ENCODE measurements around the gene ARHGAP11B.
"Not testable (repeated sequence)": the region's sequence is repeated elsewhere in the genome, so short reads cannot be mapped to it uniquely, and the experiment has no call there.

Gene ARHGAP11B
- long read RNA-seq, donor 1 = 0 reads
- long read RNA-seq, donor 2 = 0 reads
- long read RNA-seq, donor 3 = 0 reads
- long read RNA-seq, donor 4, partial matches to known transcripts = 0 of 1 reads
- long read RNA-seq, donor 4, other reads (novel, unspliced or antisense) = 0 of 1 reads

DNA sequence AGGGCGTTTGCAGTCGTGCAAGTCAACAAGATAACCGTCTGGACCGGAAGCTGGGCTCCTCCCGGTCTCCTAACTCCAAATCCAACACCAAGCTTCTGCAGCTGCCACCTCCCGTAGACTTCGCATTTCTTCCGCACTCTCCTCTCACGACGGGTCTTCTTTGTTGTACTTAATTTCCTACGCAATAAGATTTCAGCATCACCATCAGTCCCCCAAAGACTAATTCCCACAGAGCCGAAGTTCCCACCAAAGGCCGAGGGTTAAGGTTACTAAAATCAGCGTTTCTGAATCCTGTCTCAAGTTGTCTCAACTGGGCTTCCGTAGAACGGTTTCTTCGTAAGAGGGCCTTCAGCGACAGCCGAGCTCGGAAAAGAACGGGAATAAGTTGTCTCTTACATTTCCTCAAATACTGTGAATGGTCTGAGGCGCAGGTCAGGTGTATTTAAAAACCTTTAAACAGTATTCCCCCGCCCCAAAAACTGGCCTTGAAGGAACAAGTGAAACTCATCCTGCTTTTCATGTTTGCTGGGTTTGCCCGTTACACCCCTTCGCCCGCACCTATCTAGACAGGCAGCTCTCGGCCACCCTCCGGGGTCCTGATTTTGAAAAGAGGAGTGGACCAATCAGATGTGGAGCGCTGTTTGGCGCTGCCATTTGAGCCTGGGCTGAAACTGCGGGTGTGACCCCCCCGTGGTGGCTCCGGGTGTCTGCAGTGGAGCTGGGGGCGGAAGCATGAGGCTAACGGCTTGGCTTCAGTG lies at the start of gene ARHGAP11B:
TSS of gene ARHGAP11B (plus strand) at position 693 of the 758 bp plus-strand sequence.
- 0% methylated on average over 20 of the region's 35 CpGs for WGBS (ENCODE audit: insufficient coverage)
- H3K9me3 ChIP-seq (ENCODE audit: control insufficient read depth, insufficient read depth, low read length); H3K4me1 ChIP-seq (ENCODE audit: control insufficient read depth, insufficient read depth, low read length); H3K36me3 ChIP-seq (ENCODE audit: control insufficient read depth, insufficient read depth, low read length); H3K27me3 ChIP-seq (ENCODE audit: control insufficient read depth, insufficient read depth, low read length): not testable (repeated sequence)
- H3K4me3 ChIP-seq (ENCODE audit: low read depth, low read length) = peak within 1 kb of the TSS; percentile 62
- H3K27ac ChIP-seq (ENCODE audit: low read depth, low read length) = peak within 1 kb of the TSS; percentile 94
- peak; percentile 95 to 100 (median 98) for DNase-seq (ENCODE audit: low read depth in 4 of 6, low spot score in 6 of 6)

DNA sequence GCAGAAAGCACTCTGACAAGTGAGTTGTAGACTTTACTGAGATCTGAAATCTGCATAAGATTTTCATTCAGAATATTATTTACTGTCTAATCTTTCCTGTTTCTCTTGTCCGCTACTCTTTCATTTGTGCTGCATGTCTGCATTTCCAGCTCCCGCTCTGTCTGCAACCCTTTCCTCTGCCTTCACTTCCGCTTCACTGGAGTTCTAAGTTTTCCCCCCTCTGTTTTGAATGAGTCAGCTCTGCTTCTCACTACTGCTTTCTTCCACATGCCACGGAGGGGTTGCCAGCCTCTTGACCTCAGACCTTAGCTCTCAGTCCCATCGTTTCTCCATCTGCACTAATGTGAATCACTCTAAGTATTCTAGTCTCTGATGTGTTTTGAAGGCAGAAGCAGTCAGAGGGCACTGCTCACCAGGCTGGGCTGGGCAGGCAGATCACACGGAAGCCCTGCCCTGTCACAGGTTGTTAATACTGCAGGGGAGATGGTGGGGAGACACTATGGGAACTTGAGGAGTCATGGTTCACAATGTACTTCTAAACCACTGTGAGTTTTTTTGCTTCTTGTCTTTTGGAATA lies 46.4 kb upstream of the ARHGAP11B start:
- not testable (repeated sequence) for H3K9me3 ChIP-seq (ENCODE audit: control insufficient read depth, insufficient read depth, low read length); H3K4me1 ChIP-seq (ENCODE audit: control insufficient read depth, insufficient read depth, low read length); H3K4me3 ChIP-seq (ENCODE audit: low read depth, low read length); H3K27ac ChIP-seq (ENCODE audit: low read depth, low read length); H3K36me3 ChIP-seq (ENCODE audit: control insufficient read depth, insufficient read depth, low read length); DNase-seq (ENCODE audit: low read depth in 4 of 6, low spot score in 6 of 6); H3K27me3 ChIP-seq (ENCODE audit: control insufficient read depth, insufficient read depth, low read length)
- no CpG with 5 or more reads among the region's 6 CpGs for WGBS (ENCODE audit: insufficient coverage)

DNA sequence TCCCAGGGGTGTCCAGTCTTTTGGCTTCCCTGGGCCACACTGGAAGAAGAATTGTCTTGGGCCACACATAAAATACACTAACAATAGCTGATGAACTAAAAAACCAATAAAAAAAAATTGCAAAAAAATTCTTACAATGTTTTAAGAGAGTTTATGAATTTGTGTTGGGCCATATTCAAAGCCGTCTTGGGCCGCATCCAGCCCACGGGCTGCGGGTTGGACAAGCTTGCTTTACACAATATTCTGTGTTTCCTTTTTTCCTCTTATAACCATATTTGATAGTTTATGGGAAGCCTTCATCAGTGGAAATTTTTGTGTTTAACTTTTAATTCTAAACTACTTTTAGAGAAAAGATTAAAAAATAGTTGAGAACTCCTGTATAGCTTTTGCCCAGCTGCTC lies 45.2 kb upstream of the ARHGAP11B start:
- H3K9me3 ChIP-seq (ENCODE audit: control insufficient read depth, insufficient read depth, low read length); H3K27ac ChIP-seq (ENCODE audit: low read depth, low read length); DNase-seq (ENCODE audit: low read depth in 4 of 6, low spot score in 6 of 6); H3K27me3 ChIP-seq (ENCODE audit: control insufficient read depth, insufficient read depth, low read length); H3K4me3 ChIP-seq (ENCODE audit: low read depth, low read length); H3K36me3 ChIP-seq (ENCODE audit: control insufficient read depth, insufficient read depth, low read length); H3K4me1 ChIP-seq (ENCODE audit: control insufficient read depth, insufficient read depth, low read length): not testable (repeated sequence)
- no CpG with 5 or more reads among the region's 4 CpGs for WGBS (ENCODE audit: insufficient coverage)

DNA sequence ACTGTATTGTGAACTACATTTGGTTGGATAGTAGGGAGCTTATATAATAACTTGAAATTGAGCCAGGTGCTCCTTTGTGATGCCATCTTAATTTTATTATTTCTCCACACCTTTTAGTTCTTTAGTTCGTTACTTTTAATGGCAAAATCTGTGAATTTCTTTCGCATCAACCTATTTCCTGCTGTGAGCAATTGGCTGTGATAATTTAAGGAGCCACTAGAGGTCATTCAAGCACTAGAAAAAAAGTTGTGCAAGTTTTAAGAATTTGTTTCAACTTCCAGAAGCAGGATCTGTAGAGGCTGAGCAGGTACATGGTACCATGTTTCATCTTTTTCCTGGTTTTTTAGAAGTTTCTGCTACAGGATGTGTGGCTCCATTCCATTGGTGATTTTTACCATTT lies 27.0 kb upstream of the ARHGAP11B start:
- DNase-seq (ENCODE audit: low read depth in 4 of 6, low spot score in 6 of 6); H3K36me3 ChIP-seq (ENCODE audit: control insufficient read depth, insufficient read depth, low read length); H3K4me1 ChIP-seq (ENCODE audit: control insufficient read depth, insufficient read depth, low read length); H3K9me3 ChIP-seq (ENCODE audit: control insufficient read depth, insufficient read depth, low read length); H3K4me3 ChIP-seq (ENCODE audit: low read depth, low read length); H3K27me3 ChIP-seq (ENCODE audit: control insufficient read depth, insufficient read depth, low read length); H3K27ac ChIP-seq (ENCODE audit: low read depth, low read length): not testable (repeated sequence)
- WGBS (ENCODE audit: insufficient coverage) = no CpG with 5 or more reads among the region's 2 CpGs

DNA sequence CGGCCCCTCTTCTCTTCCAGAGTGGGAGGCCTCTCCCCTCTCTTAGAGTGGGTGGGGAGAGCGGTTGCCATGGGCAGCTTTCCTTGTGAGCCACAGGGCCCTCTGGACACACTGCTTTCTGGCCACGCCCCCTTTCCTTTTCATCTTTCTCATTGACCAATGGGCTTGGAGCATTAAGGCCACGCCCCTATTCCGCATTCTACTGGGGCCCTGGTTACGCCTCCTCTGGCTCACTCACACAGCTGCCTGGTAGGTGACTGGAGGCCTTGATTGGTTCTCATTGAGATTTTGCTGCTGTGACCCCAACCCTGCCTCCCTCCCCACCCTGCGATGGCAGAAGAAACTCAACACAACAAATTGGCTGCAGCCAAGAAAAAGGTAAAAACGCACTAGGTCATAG lies 22.1 kb upstream of the ARHGAP11B start, which contains the start of gene GOLGA8H:
TSS of gene GOLGA8H (plus strand) at position 233 of the 400 bp plus-strand sequence. CDS start at position 331, 98 bp downstream.
- DNase-seq (ENCODE audit: low read depth in 4 of 6, low spot score in 6 of 6); H3K27me3 ChIP-seq (ENCODE audit: control insufficient read depth, insufficient read depth, low read length): not testable (repeated sequence)

DNA sequence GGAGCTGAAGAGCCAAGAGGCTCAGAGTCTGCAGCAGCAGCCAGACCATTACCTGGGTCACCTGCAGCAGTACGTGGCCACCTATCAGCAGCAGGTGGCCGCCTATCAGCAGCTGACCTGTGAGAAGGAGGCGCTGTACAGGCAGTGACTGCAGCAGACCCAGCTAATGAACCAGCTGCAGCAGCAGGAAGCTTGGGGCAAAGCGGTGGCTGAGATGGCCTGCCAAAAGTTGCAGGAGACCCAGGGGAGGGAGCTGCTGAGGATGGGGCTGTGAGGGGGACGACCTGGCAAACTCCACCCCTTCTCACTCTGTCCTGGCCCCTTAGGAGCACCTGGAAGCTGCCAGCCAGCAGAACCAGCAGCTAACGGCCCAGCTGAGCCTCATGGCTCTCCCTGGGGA lies 13.7 kb upstream of the ARHGAP11B start:
- DNase-seq (ENCODE audit: low read depth in 4 of 6, low spot score in 6 of 6); H3K4me3 ChIP-seq (ENCODE audit: low read depth, low read length); H3K27me3 ChIP-seq (ENCODE audit: control insufficient read depth, insufficient read depth, low read length); H3K9me3 ChIP-seq (ENCODE audit: control insufficient read depth, insufficient read depth, low read length); H3K27ac ChIP-seq (ENCODE audit: low read depth, low read length); H3K4me1 ChIP-seq (ENCODE audit: control insufficient read depth, insufficient read depth, low read length); H3K36me3 ChIP-seq (ENCODE audit: control insufficient read depth, insufficient read depth, low read length): not testable (repeated sequence)
- no CpG with 5 or more reads among the region's 6 CpGs for WGBS (ENCODE audit: insufficient coverage)

More for the DNA sequence above, 22.1 kb upstream of the ARHGAP11B start, which contains the start of gene GOLGA8H:
- H3K4me1 ChIP-seq (ENCODE audit: control insufficient read depth, insufficient read depth, low read length); H3K36me3 ChIP-seq (ENCODE audit: control insufficient read depth, insufficient read depth, low read length); H3K27ac ChIP-seq (ENCODE audit: low read depth, low read length); H3K9me3 ChIP-seq (ENCODE audit: control insufficient read depth, insufficient read depth, low read length); H3K4me3 ChIP-seq (ENCODE audit: low read depth, low read length): not testable (repeated sequence)
- no CpG with 5 or more reads among the region's 8 CpGs for WGBS (ENCODE audit: insufficient coverage)

DNA sequence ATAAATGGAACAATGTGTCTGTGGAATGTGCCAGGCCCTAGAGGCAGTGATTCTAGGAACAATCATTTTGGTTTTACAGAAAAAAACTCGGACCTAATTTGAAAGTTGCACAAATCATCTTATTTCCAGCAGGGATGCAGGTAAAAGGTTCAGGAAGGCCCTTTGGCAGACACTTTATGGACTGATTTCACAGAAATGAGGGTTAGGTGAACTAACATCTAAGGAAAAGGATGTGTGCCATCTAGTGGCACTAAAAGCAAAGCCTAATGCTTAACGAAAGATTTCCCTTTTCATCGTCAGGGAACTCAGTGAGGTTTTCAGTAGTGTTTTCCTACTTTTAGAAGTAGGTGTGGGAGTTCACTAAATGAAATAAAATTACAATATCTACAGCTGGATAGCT lies 4.6 kb upstream of the ARHGAP11B start:
- not testable (repeated sequence) for H3K27ac ChIP-seq (ENCODE audit: low read depth, low read length); H3K27me3 ChIP-seq (ENCODE audit: control insufficient read depth, insufficient read depth, low read length); H3K4me1 ChIP-seq (ENCODE audit: control insufficient read depth, insufficient read depth, low read length); H3K9me3 ChIP-seq (ENCODE audit: control insufficient read depth, insufficient read depth, low read length); H3K36me3 ChIP-seq (ENCODE audit: control insufficient read depth, insufficient read depth, low read length); H3K4me3 ChIP-seq (ENCODE audit: low read depth, low read length)
- DNase-seq (ENCODE audit: low read depth in 4 of 6, low spot score in 6 of 6) = peak in 2 of 6 donors; percentile 3 to 78
- WGBS (ENCODE audit: insufficient coverage) = no CpG with 5 or more reads among the region's 3 CpGs

DNA sequence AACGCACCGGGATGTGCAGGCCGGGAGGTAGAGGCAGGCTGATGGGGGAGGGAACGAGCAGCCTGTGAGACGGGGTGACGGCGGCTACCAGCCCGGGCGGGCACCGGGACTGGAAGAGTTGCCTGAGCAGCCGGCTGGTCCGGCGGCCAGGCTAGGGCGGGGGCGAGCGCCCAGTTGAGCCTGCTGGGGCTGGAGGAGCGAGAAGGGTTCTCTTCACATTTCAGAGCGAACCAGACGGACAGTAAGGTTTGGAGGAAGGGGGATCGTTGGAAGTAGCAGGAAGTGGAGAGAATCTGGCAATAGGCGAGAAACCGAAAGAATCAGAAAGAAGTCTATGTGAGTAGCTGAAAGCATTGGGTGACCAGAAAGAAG lies 252 bp downstream of the ARHGAP11B start:
- peak overlapping the region; percentile 62 for H3K4me3 ChIP-seq (ENCODE audit: low read depth, low read length)
- peak overlapping the region; percentile 94 for H3K27ac ChIP-seq (ENCODE audit: low read depth, low read length)
- H3K9me3 ChIP-seq (ENCODE audit: control insufficient read depth, insufficient read depth, low read length); H3K27me3 ChIP-seq (ENCODE audit: control insufficient read depth, insufficient read depth, low read length); H3K36me3 ChIP-seq (ENCODE audit: control insufficient read depth, insufficient read depth, low read length); H3K4me1 ChIP-seq (ENCODE audit: control insufficient read depth, insufficient read depth, low read length): not testable (repeated sequence)
- 0% methylated on average over 6 of the region's 22 CpGs for WGBS (ENCODE audit: insufficient coverage)
- peak in 3 of 6 donors; percentile 4 to 29 (median 4) for DNase-seq (ENCODE audit: low read depth in 4 of 6, low spot score in 6 of 6)

DNA sequence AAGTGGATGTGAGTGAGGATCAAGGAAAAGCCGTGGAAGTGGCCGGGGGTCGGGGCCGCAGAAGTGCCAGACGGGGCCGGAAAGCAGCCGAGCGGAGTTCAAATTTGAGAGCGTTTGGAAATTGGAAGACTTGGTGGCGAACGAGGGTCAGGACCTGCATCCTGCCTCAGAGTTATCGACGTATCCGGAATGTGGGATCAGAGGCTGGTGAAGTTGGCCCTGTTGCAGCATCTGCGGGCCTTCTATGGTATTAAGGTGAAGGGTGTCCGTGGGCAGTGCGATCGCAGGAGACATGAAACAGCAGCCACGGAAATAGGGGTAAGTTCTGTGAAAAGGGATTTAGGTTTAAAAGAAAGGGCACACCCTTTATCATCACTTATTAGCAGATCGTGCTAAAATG lies 704 bp downstream of the ARHGAP11B start:
- H3K27me3 ChIP-seq (ENCODE audit: control insufficient read depth, insufficient read depth, low read length); H3K4me1 ChIP-seq (ENCODE audit: control insufficient read depth, insufficient read depth, low read length); DNase-seq (ENCODE audit: low read depth in 4 of 6, low spot score in 6 of 6); H3K36me3 ChIP-seq (ENCODE audit: control insufficient read depth, insufficient read depth, low read length); H3K9me3 ChIP-seq (ENCODE audit: control insufficient read depth, insufficient read depth, low read length): not testable (repeated sequence)
- WGBS (ENCODE audit: insufficient coverage) = no CpG with 5 or more reads among the region's 20 CpGs
- H3K4me3 ChIP-seq (ENCODE audit: low read depth, low read length) = peak overlapping the region; percentile 62
- peak overlapping the region; percentile 94 for H3K27ac ChIP-seq (ENCODE audit: low read depth, low read length)

All from spinal cord (tissue), 9 donors.